Measurements from ENCODE around the gene HCST.
A peak's percentile ranks its signal among the peaks of the same experiment; 100 is the strongest.

DNA sequence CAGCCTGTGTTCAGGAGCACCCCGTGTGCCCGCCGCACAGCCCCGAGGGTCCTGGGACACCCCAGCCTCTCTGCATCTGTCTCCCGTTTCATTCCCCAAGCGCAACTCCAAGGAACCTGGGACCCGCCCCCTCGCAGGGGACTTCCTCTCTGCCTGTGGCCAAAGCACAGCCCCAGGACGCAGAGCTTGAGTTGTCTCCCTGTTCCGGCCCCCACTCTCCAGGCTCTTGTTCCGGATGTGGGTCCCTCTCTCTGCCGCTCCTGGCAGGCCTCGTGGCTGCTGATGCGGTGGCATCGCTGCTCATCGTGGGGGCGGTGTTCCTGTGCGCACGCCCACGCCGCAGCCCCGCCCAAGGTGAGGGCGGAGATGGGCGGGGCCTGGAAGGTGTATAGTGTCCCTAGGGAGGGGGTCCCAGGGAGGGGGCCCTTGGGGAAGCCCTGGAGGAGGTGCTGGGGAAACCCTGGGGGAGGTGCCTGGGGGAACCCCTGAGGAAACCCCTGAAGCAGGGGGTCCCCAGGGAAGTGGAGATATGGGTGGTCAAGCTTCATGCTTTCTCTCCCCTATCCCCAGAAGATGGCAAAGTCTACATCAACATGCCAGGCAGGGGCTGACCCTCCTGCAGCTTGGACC lies 1.3 kb downstream of the HCST start:
- TF ChIP-seq, protein P1, sequence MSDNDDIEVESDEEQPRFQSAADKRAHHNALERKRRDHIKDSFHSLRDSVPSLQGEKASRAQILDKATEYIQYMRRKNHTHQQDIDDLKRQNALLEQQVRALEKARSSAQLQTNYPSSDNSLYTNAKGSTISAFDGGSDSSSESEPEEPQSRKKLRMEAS (IDR thresholded peaks at IDR 0.05; ENCODE audit: low read depth, low read length): peak; percentile 92
- TF ChIP-seq, protein P2, sequence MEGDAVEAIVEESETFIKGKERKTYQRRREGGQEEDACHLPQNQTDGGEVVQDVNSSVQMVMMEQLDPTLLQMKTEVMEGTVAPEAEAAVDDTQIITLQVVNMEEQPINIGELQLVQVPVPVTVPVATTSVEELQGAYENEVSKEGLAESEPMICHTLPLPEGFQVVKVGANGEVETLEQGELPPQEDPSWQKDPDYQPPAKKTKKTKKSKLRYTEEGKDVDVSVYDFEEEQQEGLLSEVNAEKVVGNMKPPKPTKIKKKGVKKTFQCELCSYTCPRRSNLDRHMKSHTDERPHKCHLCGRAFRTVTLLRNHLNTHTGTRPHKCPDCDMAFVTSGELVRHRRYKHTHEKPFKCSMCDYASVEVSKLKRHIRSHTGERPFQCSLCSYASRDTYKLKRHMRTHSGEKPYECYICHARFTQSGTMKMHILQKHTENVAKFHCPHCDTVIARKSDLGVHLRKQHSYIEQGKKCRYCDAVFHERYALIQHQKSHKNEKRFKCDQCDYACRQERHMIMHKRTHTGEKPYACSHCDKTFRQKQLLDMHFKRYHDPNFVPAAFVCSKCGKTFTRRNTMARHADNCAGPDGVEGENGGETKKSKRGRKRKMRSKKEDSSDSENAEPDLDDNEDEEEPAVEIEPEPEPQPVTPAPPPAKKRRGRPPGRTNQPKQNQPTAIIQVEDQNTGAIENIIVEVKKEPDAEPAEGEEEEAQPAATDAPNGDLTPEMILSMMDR (IDR thresholded peaks at IDR 0.05; ENCODE audit: low read depth, low read length): no peak
- no peak for TF ChIP-seq POLR2A (IDR thresholded peaks at IDR 0.05; ENCODE audit: extremely low read depth, insufficient read length)

Measured in NB4 (cell line).